ENCODE data around the gene CCL15.

- TF ChIP-seq YY1 (IDR thresholded peaks at IDR 0.05; ENCODE audit: insufficient read depth, insufficient read length) (no peak), ZNF274 (IDR thresholded peaks at IDR 0.05; ENCODE audit: low read depth, low read length) (no peak), SUZ12 (IDR thresholded peaks at IDR 0.05; ENCODE audit: extremely low read depth, insufficient read depth, insufficient read length) (no peak)
These were observed 46.7 kb upstream of the CCL15 start for GRCh38 chr17:36048066-36048465.

All from NT2/D1 (cell line).